Mammary epithelial cell (primary cell): Measurements from ENCODE around the gene TMEM9.

Source experiments
- CTCF ChIP-seq, 2 donors: IDR thresholded peaks in 1 of 2; conservative IDR thresholded peaks in 1 of 2; 2 replicates each; pipeline ENCODE4 v1.5.1; 2011 to 2012; ENCODE audit warnings: inconsistent platforms in 2 of 2, low read length in 2 of 2, mild to moderate bottlenecking in 2 of 2, control low read depth in 1 of 2, low read depth in 1 of 2; ENCODE audit not compliant: insufficient read depth in 1 of 2; ENCODE audit errors: extremely low read depth in 1 of 2
- EZH2 ChIP-seq: IDR thresholded peaks from 2 replicates; pipeline ENCODE4 v1.6.1; 2012; ENCODE audit warnings: low read length, inconsistent platforms, borderline replicate concordance

- TF ChIP-seq CTCF (conservative IDR thresholded peaks at IDR 0.05 in 1 of 2, IDR thresholded peaks at IDR 0.05 in 1 of 2; ENCODE audit: extremely low read depth in 1 of 2, insufficient read depth in 1 of 2, low read depth in 1 of 2, low read length in 2 of 2) (no peak), EZH2 (no peak)
These were observed 13.9 kb downstream of the TMEM9 start for GRCh38 chr1:201140235-201140940.
